K562 (cell line): Measurements from ENCODE around the gene EPS8. TPM values are rescaled to one million over a fixed set of nuclear protein-coding genes. Genes with fewer than 3 reads are reported as not detected.
A peak's percentile ranks its signal among the peaks of the same experiment; 100 is the strongest.

ENCODE experiments used
- ATAC-seq: fragments of 200-7000 bp; cut with Tn5 transposase; 3 replicates; pipeline ENCODE4 v1.9.1; 2020; ENCODE audit warnings: moderate library complexity
- BruUV-seq: library from RNA; stranded (reverse); fragments of 400-500 nt; replicated peaks from 2 replicates; lab custom pipeline; 2021; lab: Mats Ljungman, UMichigan
- CTCF ChIA-PET: fragments of 300-600 bp; formaldehyde crosslinking; extraction: SDS; loops from one replicate; lab custom pipeline; 2021; ENCODE audit warnings: low intra/inter-chr PET ratio; lab: Yijun Ruan, JAX
- POLR2A ChIA-PET: fragments of 300-600, 350-650 bp; sonication (Branson Sonifier 250); formaldehyde crosslinking; extraction: SDS; loops from one replicate; lab custom pipeline; 2021; ENCODE audit warnings: antibody characterized with exemption, inconsistent platforms; lab: Yijun Ruan, JAX
- DNase-seq, 4 experiments: peaks; one replicate each; pipeline versions ENCODE4 v3.0.0 to v3.0.0-alpha.2; 2011 to 2018; ENCODE audit warnings: low spot score in 3 of 4, mixed read lengths in 3 of 4; ENCODE audit errors: extremely low read depth in 1 of 4
- FAIRE-seq: peaks from 2 replicates; lab custom pipeline; 2011; peaks lifted over from hg19 to GRCh38; lab: Jason Lieb, UNC
- H2AFZ ChIP-seq: 2 replicates; pipeline ENCODE4 v1.6.0; 2011; ENCODE audit warnings: low read depth, low read length, control low read depth, inconsistent platforms
- H3K27ac ChIP-seq: fragments of 200-600 bp; 3 replicates; pipeline ENCODE4 v1.8.0; 2011; ENCODE audit warnings: low read depth, mild to moderate bottlenecking, control low read depth, inconsistent platforms, low read length, moderate library complexity, mixed read lengths; ENCODE audit errors: extremely low read depth
- H3K27me3 ChIP-seq, 2 experiments: fragments of 300-600 bp in 1 of 2; 2 replicates in 1 of 2; 3 replicates in 1 of 2; pipeline versions ENCODE4 v1.6.0 to v1.8.0; 2011; ENCODE audit warnings: inconsistent platforms in 2 of 2, low read length in 2 of 2, mild to moderate bottlenecking in 1 of 2, mixed read lengths in 1 of 2, moderate library complexity in 1 of 2; ENCODE audit not compliant: control insufficient read depth in 2 of 2, insufficient read depth in 2 of 2
- H3K36me3 ChIP-seq: fragments of 300-600 bp; 3 replicates; pipeline ENCODE4 v1.8.0; 2011; ENCODE audit warnings: mild to moderate bottlenecking, low read length, inconsistent platforms; ENCODE audit not compliant: control insufficient read depth, insufficient read depth
- H3K4me1 ChIP-seq, 2 experiments: fragments of 200-600 bp in 1 of 2; replicated peaks in 1 of 2; 2 replicates in 1 of 2; 3 replicates in 1 of 2; pipeline versions ENCODE4 v1.5.1 to v1.8.0; 2011; ENCODE audit warnings: inconsistent platforms in 2 of 2, low read length in 2 of 2, mild to moderate bottlenecking in 1 of 2, mixed read lengths in 1 of 2, moderate library complexity in 1 of 2; ENCODE audit not compliant: control insufficient read depth in 2 of 2, insufficient read depth in 2 of 2
- H3K4me2 ChIP-seq: 2 replicates; pipeline ENCODE4 v1.6.1; 2011; ENCODE audit warnings: low read length, control low read depth, inconsistent platforms, mixed read lengths; ENCODE audit not compliant: insufficient read depth
- H3K4me3 ChIP-seq: fragments of 200-600 bp; sonication (generic), shearing (Covaris generic); 2 replicates; pipeline ENCODE4 v1.5.1; 2016; ENCODE audit warnings: control low read depth, inconsistent platforms
- H3K79me2 ChIP-seq: fragments of 200-600 bp; 3 replicates; pipeline ENCODE4 v1.8.0; 2011; ENCODE audit warnings: low read length, inconsistent platforms; ENCODE audit not compliant: control insufficient read depth, insufficient read depth
- H3K9ac ChIP-seq, 2 experiments: 2 replicates each; pipeline versions ENCODE4 v1.6.0 to v1.6.1; 2011; ENCODE audit warnings: low read depth in 2 of 2, low read length in 2 of 2, control low read depth in 1 of 2, inconsistent platforms in 1 of 2, mild to moderate bottlenecking in 1 of 2, mixed read lengths in 1 of 2; ENCODE audit not compliant: insufficient read depth in 1 of 2
- H3K9me1 ChIP-seq: one replicate; pipeline ENCODE4 v1.6.0; 2011; ENCODE audit warnings: inconsistent platforms, mild to moderate bottlenecking, low read length, moderate library complexity; ENCODE audit not compliant: control insufficient read depth, insufficient read depth
- H3K9me3 ChIP-seq: replicated peaks from 2 replicates; pipeline ENCODE4 v1.5.1; 2011; ENCODE audit warnings: low read depth, low read length, inconsistent platforms; ENCODE audit not compliant: control insufficient read depth, insufficient read depth
- H4K20me1 ChIP-seq: replicated peaks from 2 replicates; pipeline ENCODE4 v1.6.1; 2011; ENCODE audit warnings: low read length, inconsistent platforms, mixed read lengths; ENCODE audit not compliant: control insufficient read depth, insufficient read depth
- ARID1B ChIP-seq: fragments of 450-650 bp; IDR thresholded peaks from 2 replicates; pipeline ENCODE4 v1.6.1; 2016; ENCODE audit warnings: antibody characterized with exemption, mild to moderate bottlenecking, inconsistent platforms
- EP300 ChIP-seq: IDR thresholded peaks from 2 replicates; pipeline ENCODE4 v1.6.1; 2012; ENCODE audit warnings: low read length, improper control_type of control experiment
- HDGF ChIP-seq: fragments of 450-650 bp; IDR thresholded peaks from 2 replicates; pipeline ENCODE4 v1.6.1; 2016
- KAT8 ChIP-seq: fragments of 450-650 bp; IDR thresholded peaks from 2 replicates; pipeline ENCODE4 v1.6.1; 2016; ENCODE audit warnings: low read depth, mild to moderate bottlenecking
- MAFG ChIP-seq: fragments of 450-650 bp; conservative IDR thresholded peaks from 2 replicates; pipeline ENCODE4 v1.6.1; 2016; ENCODE audit warnings: missing genetic modification characterization, missing compliant biosample characterization
- NR4A1 ChIP-seq, 2 experiments: fragments of 250-450 bp in 1 of 2; fragments of 450-650 bp in 1 of 2; sonication (Bioruptor Pico) in 1 of 2; IDR thresholded peaks; 2 replicates each; pipeline versions ENCODE4 v1.4.0 to v1.6.1; 2016 to 2020; ENCODE audit warnings: mild to moderate bottlenecking in 2 of 2, missing compliant biosample characterization in 1 of 2, missing genetic modification characterization in 1 of 2, moderate library complexity in 1 of 2
- PTRF ChIP-seq: fragments of 450-650 bp; IDR thresholded peaks from 2 replicates; pipeline ENCODE4 v1.6.1; 2016; ENCODE audit warnings: mild to moderate bottlenecking, missing genetic modification characterization, missing compliant biosample characterization
- ZBTB1 ChIP-seq: sonication (generic); formaldehyde crosslinking; IDR thresholded peaks from 2 replicates; pipeline ENCODE4 v1.8.1; 2023; ENCODE audit warnings: missing genetic modification reagents, low read depth, mild to moderate bottlenecking, borderline replicate concordance
- ZNF384 ChIP-seq: IDR thresholded peaks from 2 replicates; pipeline ENCODE4 v1.6.1; 2012; ENCODE audit warnings: low read depth, low read length, improper control_type of control experiment
- ZNF408 ChIP-seq: fragments of 250-450 bp; sonication (Bioruptor Pico); IDR thresholded peaks from 2 replicates; pipeline ENCODE4 v1.4.0; 2020; ENCODE audit warnings: low read depth, mild to moderate bottlenecking, moderate library complexity
- ZNF77 ChIP-seq: fragments of 250-450 bp; sonication (Bioruptor Pico); IDR thresholded peaks from 2 replicates; pipeline ENCODE4 v1.5.0; 2020
- ZNF785 ChIP-seq: fragments of 250-450 bp; sonication (Bioruptor Pico); IDR thresholded peaks from 2 replicates; pipeline ENCODE4 v1.4.0; 2020; ENCODE audit warnings: mild to moderate bottlenecking
- WGBS: fragments of 100-300 bp; shearing (Covaris generic); methylation state at CpG from one replicate; pipeline ENCODE4 v1.1.6; 2016; ENCODE audit warnings: low coverage, mixed read lengths; ENCODE audit not compliant: insufficient coverage; ENCODE audit errors: missing lambda C conversion rate; 5-methylcytosine and 5-hydroxymethylcytosine counted together
- in situ Hi-C: fragments of 300-500 bp; cut with MboI; formaldehyde crosslinking; loops from 4 replicates; pipeline ENCODE4 v1.15.0; 2018; ENCODE audit warnings: inconsistent platforms, mixed read lengths
- intact Hi-C: fragments of 100-400 bp; cut with micrococcal nuclease; formaldehyde crosslinking; loops from 2 replicates; pipeline ENCODE4 v1.14.2; 2022
- polyA plus RNA-seq, 8 experiments: library from polyadenylated mRNA; depleted of rRNA in 4 of 8; stranded (reverse) in 5 of 8; unstranded in 3 of 8; fragments of >200 nt; fragmentation: Nextera tagmentation in 2 of 8; fragmentation: Illumina TruSeq in 1 of 8; extraction: Ambion mirVana in 2 of 8; extraction: Trizol in 1 of 8; gene quantifications; 2 replicates each; pipeline versions ENCODE4 v1.2.1 to v1.2.3, GENCODE V29; 2011 to 2014; ENCODE audit warnings: inconsistent platforms in 1 of 8, missing spikeins in 1 of 8
- total RNA-seq, 7 experiments: library from RNA; depleted of rRNA in 6 of 7; stranded (reverse); fragments of >200 nt in 6 of 7; fragmentation: Illumina TruSeq in 2 of 7; extraction: Trizol in 2 of 7; gene quantifications; 2 replicates each; pipeline versions ENCODE4 v1.2.1 to v1.2.3, GENCODE V29; 2011 to 2021; ENCODE audit warnings: low replicate concordance in 1 of 7
- TF ChIP-seq, protein P1 (sequence below): fragments of 250-450 bp; sonication (Bioruptor Pico); IDR thresholded peaks from 2 replicates; pipeline ENCODE4 v1.9.0; 2021; ENCODE audit warnings: mild to moderate bottlenecking, inconsistent platforms
- TF ChIP-seq, protein P2 (sequence below): fragments of 450-650 bp; formaldehyde crosslinking; IDR thresholded peaks from 2 replicates; pipeline ENCODE4 v1.4.0; 2020; ENCODE audit warnings: mild to moderate bottlenecking, mixed read lengths

Gene EPS8
- total and polyA plus RNA-seq, 9 of the 15 experiments (the other 6 are each of a cell fraction or from before 2014, with no cell fraction given): 0.10 to 1.9 (median 0.33) TPM

DNA sequence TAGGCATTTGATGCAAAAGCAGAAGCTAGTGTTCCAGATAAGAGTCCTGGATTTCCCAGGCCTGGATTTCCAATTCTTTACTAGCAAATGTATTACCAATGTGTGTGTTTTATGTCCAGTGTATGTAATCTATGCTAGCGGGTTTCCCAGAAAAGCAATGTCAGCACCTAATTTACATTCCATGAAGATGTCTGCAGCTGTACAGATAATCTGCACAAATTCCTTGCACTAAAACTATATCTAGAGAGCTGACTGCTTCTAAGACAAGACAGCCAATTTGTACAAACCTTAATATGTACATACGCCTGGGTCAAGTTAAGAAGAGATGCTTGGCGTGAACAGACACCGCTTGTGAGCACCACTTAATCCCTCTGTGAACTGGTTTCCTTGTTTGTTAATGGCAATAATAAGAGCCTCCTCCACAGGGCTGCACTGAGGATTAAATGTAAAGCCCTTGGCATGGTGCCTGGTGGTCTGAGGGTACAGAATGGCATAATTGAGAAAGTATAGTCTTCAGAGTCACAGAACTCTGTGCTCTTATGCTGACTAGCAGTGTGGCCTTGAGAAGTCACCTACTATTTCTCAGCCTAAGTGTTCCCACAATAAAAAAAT, 185.6 kb downstream of the EPS8 start:
- no peak for FAIRE-seq
- in situ Hi-C loops: no loop called here

DNA sequence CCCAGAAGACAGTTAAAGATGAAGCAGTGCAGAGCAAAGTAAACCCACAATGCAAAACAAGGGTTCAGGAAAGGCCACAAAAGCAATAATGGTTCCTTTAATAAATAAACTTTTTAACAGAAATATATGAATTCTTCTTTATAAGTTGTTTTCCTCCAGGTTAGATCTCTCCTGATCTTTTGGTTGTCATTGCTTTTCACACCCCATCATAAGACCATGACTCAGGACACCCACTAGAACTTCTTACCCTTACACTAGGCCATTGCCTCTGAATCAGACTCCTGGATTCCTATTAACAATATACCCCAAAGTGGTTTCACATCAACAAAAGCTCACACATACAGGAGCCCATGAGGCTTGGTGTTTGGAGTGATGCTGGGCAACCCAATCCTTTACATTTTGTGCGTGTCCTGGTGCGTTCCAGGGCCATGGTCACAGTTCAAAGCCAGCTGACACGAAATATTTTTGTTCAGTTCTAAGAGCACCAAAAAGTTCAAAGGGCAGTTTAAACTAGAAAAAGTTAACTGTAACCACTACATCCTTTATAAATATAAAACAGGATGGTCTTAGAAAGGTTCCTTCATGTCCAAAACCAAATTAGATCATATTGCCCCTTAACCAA, 187.0 kb downstream of the EPS8 start:
- H3K4me2 ChIP-seq: no peak overlapping the region
- H3K9ac ChIP-seq: no peak overlapping the region
- H4K20me1 ChIP-seq: no peaks in the 10 kb centered on the region
- ATAC-seq (no peak), DNase-seq (no peak), FAIRE-seq (no peak)
- in situ Hi-C loops (no loop called here), intact Hi-C loops (no loop called here)
- no peak overlapping the region for H3K4me3 ChIP-seq
- no peak overlapping the region for H2AFZ ChIP-seq
- H3K79me2 ChIP-seq: no peaks in the 10 kb centered on the region
- H3K9me3 ChIP-seq: no peaks in the 10 kb centered on the region
- ChIA-PET POLR2A (no interaction called here), CTCF (no interaction called here)
- H3K36me3 ChIP-seq: no peaks in the 10 kb centered on the region
- no peak overlapping the region for H3K27ac ChIP-seq
- BruUV-seq: no TSS peak
- no peaks in the 10 kb centered on the region for H3K4me1 ChIP-seq
- H3K27me3 ChIP-seq: no peaks in the 10 kb centered on the region
- H3K9me1 ChIP-seq: no peaks in the 10 kb centered on the region
- WGBS: 0% methylated on average over 2 of the region's 3 CpGs
- no peak for TF ChIP-seq EP300
- TF ChIP-seq, protein P1, sequence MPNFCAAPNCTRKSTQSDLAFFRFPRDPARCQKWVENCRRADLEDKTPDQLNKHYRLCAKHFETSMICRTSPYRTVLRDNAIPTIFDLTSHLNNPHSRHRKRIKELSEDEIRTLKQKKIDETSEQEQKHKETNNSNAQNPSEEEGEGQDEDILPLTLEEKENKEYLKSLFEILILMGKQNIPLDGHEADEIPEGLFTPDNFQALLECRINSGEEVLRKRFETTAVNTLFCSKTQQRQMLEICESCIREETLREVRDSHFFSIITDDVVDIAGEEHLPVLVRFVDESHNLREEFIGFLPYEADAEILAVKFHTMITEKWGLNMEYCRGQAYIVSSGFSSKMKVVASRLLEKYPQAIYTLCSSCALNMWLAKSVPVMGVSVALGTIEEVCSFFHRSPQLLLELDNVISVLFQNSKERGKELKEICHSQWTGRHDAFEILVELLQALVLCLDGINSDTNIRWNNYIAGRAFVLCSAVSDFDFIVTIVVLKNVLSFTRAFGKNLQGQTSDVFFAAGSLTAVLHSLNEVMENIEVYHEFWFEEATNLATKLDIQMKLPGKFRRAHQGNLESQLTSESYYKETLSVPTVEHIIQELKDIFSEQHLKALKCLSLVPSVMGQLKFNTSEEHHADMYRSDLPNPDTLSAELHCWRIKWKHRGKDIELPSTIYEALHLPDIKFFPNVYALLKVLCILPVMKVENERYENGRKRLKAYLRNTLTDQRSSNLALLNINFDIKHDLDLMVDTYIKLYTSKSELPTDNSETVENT (CRISPR knock-in tag): no peak
- TF ChIP-seq PTRF (tag): no peak
- no peak for TF ChIP-seq ZNF408 (CRISPR knock-in tag)
- TF ChIP-seq, protein P2, sequence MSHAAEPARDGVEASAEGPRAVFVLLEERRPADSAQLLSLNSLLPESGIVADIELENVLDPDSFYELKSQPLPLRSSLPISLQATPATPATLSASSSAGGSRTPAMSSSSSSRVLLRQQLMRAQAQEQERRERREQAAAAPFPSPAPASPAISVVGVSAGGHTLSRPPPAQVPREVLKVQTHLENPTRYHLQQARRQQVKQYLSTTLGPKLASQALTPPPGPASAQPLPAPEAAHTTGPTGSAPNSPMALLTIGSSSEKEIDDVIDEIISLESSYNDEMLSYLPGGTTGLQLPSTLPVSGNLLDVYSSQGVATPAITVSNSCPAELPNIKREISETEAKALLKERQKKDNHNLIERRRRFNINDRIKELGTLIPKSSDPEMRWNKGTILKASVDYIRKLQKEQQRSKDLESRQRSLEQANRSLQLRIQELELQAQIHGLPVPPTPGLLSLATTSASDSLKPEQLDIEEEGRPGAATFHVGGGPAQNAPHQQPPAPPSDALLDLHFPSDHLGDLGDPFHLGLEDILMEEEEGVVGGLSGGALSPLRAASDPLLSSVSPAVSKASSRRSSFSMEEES (CRISPR knock-in tag): no peak
- TF ChIP-seq ZNF384: no peak
- no peak for TF ChIP-seq HDGF
- no peak for TF ChIP-seq NR4A1 (CRISPR knock-in tag; IDR thresholded peaks at IDR 0.05)
- TF ChIP-seq NR4A1 (tag; IDR thresholded peaks at IDR 0.05): no peak
- TF ChIP-seq ZNF77 (CRISPR knock-in tag): no peak
- TF ChIP-seq KAT8: no peak
- TF ChIP-seq ZNF785: no peak

More for the DNA sequence above, 185.6 kb downstream of the EPS8 start:
- no peaks in the 10 kb centered on the region for H3K27me3 ChIP-seq
- H3K27ac ChIP-seq: no peak overlapping the region
- H3K4me1 ChIP-seq: no peaks in the 10 kb centered on the region
- DNase-seq (no peak), ATAC-seq (no peak)
- no peaks in the 10 kb centered on the region for H3K36me3 ChIP-seq
- H3K9ac ChIP-seq: no peak overlapping the region
- whole genome bisulfite sequencing: 5% methylated on average over 4 of the region's 4 CpGs
- no peak overlapping the region for H3K4me2 ChIP-seq
- H3K9me3 ChIP-seq: no peaks in the 10 kb centered on the region
- H4K20me1 ChIP-seq: no peaks in the 10 kb centered on the region
- TF ChIP-seq ZBTB1 (CRISPR knock-in tag) (no peak), MAFG (peak; percentile 67), ARID1B (no peak)
- no peaks in the 10 kb centered on the region for H3K9me1 ChIP-seq
- POLR2A ChIA-PET: no interaction called here
- CTCF ChIA-PET: no interaction called here
- no peaks in the 10 kb centered on the region for H3K79me2 ChIP-seq
- no TSS peak for BruUV-seq
- intact Hi-C loops: no loop called here
- H2AFZ ChIP-seq: no peak overlapping the region
- no peak overlapping the region for H3K4me3 ChIP-seq
